DMS79 (cell line): ENCODE measurements around the gene DOCK4.

Source experiments
- DNase-seq: peaks from one replicate; lab custom pipeline; 2025; lab: John Stamatoyannopoulos, UW

DOCK4 gene

GRCh38 chr7:112006071-112006470, 200.1 kb downstream of the DOCK4 start:
- no peak for DNase-seq

- DNase-seq = no peak
Observed at GRCh38 chr7:112005205-112005775, 200.9 kb downstream of the DOCK4 start.

GRCh38 chr7:112001091-112001826, 204.9 kb downstream of the DOCK4 start:
- DNase-seq = no peak

GRCh38 chr7:111998326-111998725, 207.9 kb downstream of the DOCK4 start:
- no peak for DNase-seq

GRCh38 chr7:111997546-111997945, 208.7 kb downstream of the DOCK4 start:
- no peak for DNase-seq

- DNase-seq = no peak
Observed at GRCh38 chr7:111992601-111993000, 213.6 kb downstream of the DOCK4 start.

GRCh38 chr7:111990643-111991042, 215.6 kb downstream of the DOCK4 start:
- DNase-seq = no peak

- DNase-seq = no peak
Observed at GRCh38 chr7:111987886-111988285, 218.3 kb downstream of the DOCK4 start.

GRCh38 chr7:111987115-111987826, 218.9 kb downstream of the DOCK4 start:
- no peak for DNase-seq

- DNase-seq = no peak
Observed at GRCh38 chr7:111986601-111987000, 219.6 kb downstream of the DOCK4 start.

GRCh38 chr7:111985798-111986197, 220.4 kb downstream of the DOCK4 start:
- DNase-seq = no peak

GRCh38 chr7:111982804-111983203, 223.4 kb downstream of the DOCK4 start:
- DNase-seq = no peak

- no peak for DNase-seq
Observed at GRCh38 chr7:111982133-111982532, 224.1 kb downstream of the DOCK4 start.

GRCh38 chr7:111980725-111981124, 225.5 kb downstream of the DOCK4 start:
- DNase-seq = no peak

- no peak for DNase-seq
Observed at GRCh38 chr7:111975346-111975745, 230.9 kb downstream of the DOCK4 start.

GRCh38 chr7:111960984-111961383, 245.2 kb downstream of the DOCK4 start:
- DNase-seq = no peak

GRCh38 chr7:111958896-111959295, 247.3 kb downstream of the DOCK4 start:
- DNase-seq = peak; percentile 83

GRCh38 chr7:111958431-111958830, 247.8 kb downstream of the DOCK4 start:
- DNase-seq = no peak

GRCh38 chr7:111955616-111956015, 250.6 kb downstream of the DOCK4 start:
- DNase-seq = no peak

GRCh38 chr7:111954474-111955381, 251.5 kb downstream of the DOCK4 start:
- DNase-seq = no peak

GRCh38 chr7:111954056-111954455, 252.1 kb downstream of the DOCK4 start:
- DNase-seq = no peak

- DNase-seq = no peak
Observed at GRCh38 chr7:111953611-111954010, 252.6 kb downstream of the DOCK4 start.
